Hindlimb muscle (tissue), 1 donor: ENCODE data around the gene STK32C. TPM values are rescaled to one million over a fixed set of nuclear protein-coding genes. Genes with fewer than 3 reads are reported as not detected.

ENCODE experiments used
- DNase-seq: peaks from one replicate; pipeline ENCODE4 v3.0.0-alpha.2; 2013
- polyA plus RNA-seq: library from polyadenylated mRNA; unstranded; fragments of 120-200 nt; gene quantifications from one replicate; pipeline ENCODE4 v1.2.1, GENCODE V29; 2013; ENCODE audit not compliant: insufficient read length

Gene STK32C
- polyA plus RNA-seq, 1 donor: 12.2 TPM

- DNase-seq: no peak
Observed at GRCh38 chr10:132195366-132196075, 112.2 kb downstream of the STK32C start.

- DNase-seq: no peak
Observed at GRCh38 chr10:132194726-132195125, 113.0 kb downstream of the STK32C start.

- no peak for DNase-seq
Observed at GRCh38 chr10:132193907-132194552, 113.7 kb downstream of the STK32C start.

GRCh38 chr10:132192991-132193665 is 114.6 kb downstream of the STK32C start:
- no peak for DNase-seq

- DNase-seq: no peak
Observed at GRCh38 chr10:132192076-132192975, 115.4 kb downstream of the STK32C start.

- DNase-seq: no peak
Observed at GRCh38 chr10:132189810-132190422, 117.8 kb downstream of the STK32C start.

GRCh38 chr10:132189016-132189415 is 118.7 kb downstream of the STK32C start:
- no peak for DNase-seq

- DNase-seq: no peak
Observed at GRCh38 chr10:132188331-132188730, 119.4 kb downstream of the STK32C start.

- no peak for DNase-seq
Observed at GRCh38 chr10:132187430-132188138, 120.2 kb downstream of the STK32C start.

- DNase-seq: no peak
Observed at GRCh38 chr10:132186488-132187429, 121.0 kb downstream of the STK32C start, which contains the start of gene DPYSL4. Gene DPYSL4 (plus strand): TSS chr10:132186948. CDS start chr10:132187064, 116 bp downstream.

GRCh38 chr10:132185601-132186487 is 121.9 kb downstream of the STK32C start:
- DNase-seq: peak; percentile 48

- DNase-seq: no peak
Observed at GRCh38 chr10:132184816-132185593, 122.7 kb downstream of the STK32C start.

GRCh38 chr10:132183046-132183445 is 124.7 kb downstream of the STK32C start:
- DNase-seq: no peak

GRCh38 chr10:132182591-132182990 is 125.2 kb downstream of the STK32C start:
- DNase-seq: no peak

GRCh38 chr10:132181691-132182425 is 125.9 kb downstream of the STK32C start:
- no peak for DNase-seq

GRCh38 chr10:132180736-132181135 is 127.0 kb downstream of the STK32C start:
- DNase-seq: no peak
